ENCODE data around the gene TRAPPC2. TPM values are rescaled to one million over a fixed set of nuclear protein-coding genes. Genes with fewer than 3 reads are reported as not detected.
"Not testable (repeated sequence)": the region's sequence is repeated elsewhere in the genome, so short reads cannot be mapped to it uniquely, and the experiment has no call there.

Gene TRAPPC2
- total RNA-seq, 3 donors from 2014 or later, result 8.2 to 25.3 (median 21.0) TPM

DNA sequence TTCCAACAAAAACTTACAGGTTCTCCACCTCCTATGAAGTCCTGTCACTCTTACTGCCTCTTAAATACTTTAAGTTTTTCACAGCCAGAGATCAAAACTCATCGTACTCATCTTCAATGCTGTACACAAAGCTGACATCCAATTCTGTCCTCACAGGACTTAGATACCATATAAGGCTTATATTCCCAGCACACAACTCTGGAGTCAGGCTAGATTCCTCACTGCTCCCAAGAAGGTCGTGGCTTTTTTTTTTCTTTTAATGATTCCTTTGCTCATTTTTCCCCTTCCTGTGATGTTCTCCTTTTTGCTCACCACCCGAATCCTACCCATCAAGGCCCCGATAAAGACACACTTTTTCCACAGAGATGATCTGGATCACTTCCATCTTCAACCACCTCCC lies 914 bp downstream of the TRAPPC2 start:
- Histone ChIP-seq H3K4me1 (no peaks in the 10 kb centered on the region), H3K27me3 (no peaks in the 10 kb centered on the region), H3K9me3 (no peaks in the 10 kb centered on the region), H3K36me3 (no peaks in the 10 kb centered on the region), H3K27ac (peak overlapping the region; percentile 92 to 96), H3K4me3 (peak overlapping the region; percentile 68 to 88 (median 77))
- no peak for DNase-seq (ENCODE audit: low spot score in 2 of 2)
- TF ChIP-seq CTCF (IDR thresholded peaks at IDR 0.05), result no peak
- TF ChIP-seq POLR2A (IDR thresholded peaks at IDR 0.05), result no peak
- no peak for TF ChIP-seq POLR2AphosphoS5 (IDR thresholded peaks at IDR 0.05)
- intact Hi-C loops (cut with DNase I; ENCODE audit: low total_unique reads), result no loop called here

DNA sequence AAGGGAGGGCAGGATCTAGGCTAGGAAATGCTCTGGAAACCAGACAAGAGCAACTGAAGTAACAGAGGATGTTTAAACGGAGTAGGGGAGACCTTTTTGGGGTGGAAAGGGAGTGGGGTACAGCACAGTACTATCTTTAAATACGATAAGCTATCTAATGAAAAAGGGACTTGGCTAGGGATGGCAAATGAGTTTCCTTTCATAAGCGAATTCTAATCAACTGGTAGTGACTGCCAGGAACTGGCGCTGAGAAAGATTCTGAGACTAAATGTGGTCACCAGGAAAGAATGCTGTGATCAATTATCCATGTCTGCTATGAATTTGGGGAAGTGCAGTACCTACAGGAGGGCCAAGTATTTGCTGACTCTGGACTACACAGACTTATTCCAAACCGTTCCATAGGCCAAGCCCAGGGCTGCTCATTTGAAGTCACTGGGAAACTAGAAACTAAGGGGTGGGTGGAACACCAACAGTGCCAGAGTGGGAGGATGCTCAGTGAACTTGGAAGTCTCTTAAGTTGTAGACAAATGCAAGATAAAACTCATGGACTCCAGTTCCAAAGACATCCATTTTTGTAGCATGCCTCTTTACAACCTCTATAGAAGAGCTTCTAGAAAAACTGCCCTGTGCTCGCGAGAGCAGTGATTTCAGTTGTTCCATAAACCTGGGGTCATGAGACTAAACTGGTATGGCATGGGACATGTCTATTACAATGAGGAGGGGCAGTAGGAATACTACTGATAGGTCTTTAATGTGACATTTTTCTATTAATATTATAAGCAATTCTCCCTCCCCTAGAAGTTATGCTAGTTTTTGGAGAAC lies 2.0 kb downstream of the TRAPPC2 start:
- TF ChIP-seq CTCF (IDR thresholded peaks at IDR 0.05), result no peak
- TF ChIP-seq POLR2AphosphoS5 (IDR thresholded peaks at IDR 0.05), result no peak
- no peak for TF ChIP-seq POLR2A (IDR thresholded peaks at IDR 0.05)
- no peak for DNase-seq (ENCODE audit: low spot score in 2 of 2)
- no peaks in the 10 kb centered on the region for H3K4me1 ChIP-seq
- H3K36me3 ChIP-seq, result no peaks in the 10 kb centered on the region
- H3K27ac ChIP-seq, result peak overlapping the region; percentile 31 to 92
- no peaks in the 10 kb centered on the region for H3K27me3 ChIP-seq
- intact Hi-C loops (cut with DNase I; ENCODE audit: low total_unique reads), result loop anchor here (1.0 kb wide), 1 partner anchor 31 kb away; no protein-coding TSS in a partner anchor
- H3K4me3 ChIP-seq, result no peak overlapping the region
- no peaks in the 10 kb centered on the region for H3K9me3 ChIP-seq

DNA sequence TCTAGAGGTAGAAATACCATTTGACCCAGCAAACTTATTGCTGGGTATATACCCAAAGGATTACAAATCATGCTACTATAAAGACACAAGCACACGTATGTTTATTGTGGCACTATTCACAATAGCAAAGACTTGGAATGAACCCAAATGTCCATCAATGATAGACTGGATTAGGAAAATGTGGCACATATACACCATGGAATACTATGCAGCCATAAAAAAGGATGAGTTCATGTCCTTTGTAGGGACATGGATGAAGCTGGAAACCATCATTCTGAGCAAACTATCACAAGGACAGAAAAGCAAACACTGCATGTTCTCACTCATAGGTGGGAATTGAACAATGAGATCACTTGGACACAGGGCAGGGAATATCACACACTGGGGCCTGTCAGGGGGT lies 3.9 kb downstream of the TRAPPC2 start:
- H3K27me3 ChIP-seq; H3K27ac ChIP-seq; H3K9me3 ChIP-seq; H3K4me1 ChIP-seq; DNase-seq (ENCODE audit: low spot score in 2 of 2); intact Hi-C loops (cut with DNase I; ENCODE audit: low total_unique reads); H3K36me3 ChIP-seq; H3K4me3 ChIP-seq: not testable (repeated sequence)

- H3K4me3 ChIP-seq, result not testable (repeated sequence)
These were observed 7.8 kb downstream of the TRAPPC2 start for GRCh38 chrX:13726583-13726982.

GRCh38 chrX:13724878-13725277 lies 9.5 kb downstream of the TRAPPC2 start:
- intact Hi-C loops (cut with DNase I; ENCODE audit: low total_unique reads); H3K9me3 ChIP-seq; H3K36me3 ChIP-seq; DNase-seq (ENCODE audit: low spot score in 2 of 2); H3K4me1 ChIP-seq; H3K4me3 ChIP-seq; H3K27me3 ChIP-seq: not testable (repeated sequence)
- peak overlapping the region in 1 of 2 donors; percentile 32 for H3K27ac ChIP-seq

More at GRCh38 chrX:13726583-13726982, 7.8 kb downstream of the TRAPPC2 start:
- H3K27me3 ChIP-seq; H3K9me3 ChIP-seq; DNase-seq (ENCODE audit: low spot score in 2 of 2); intact Hi-C loops (cut with DNase I; ENCODE audit: low total_unique reads); H3K27ac ChIP-seq; H3K36me3 ChIP-seq; H3K4me1 ChIP-seq: not testable (repeated sequence)

DNA sequence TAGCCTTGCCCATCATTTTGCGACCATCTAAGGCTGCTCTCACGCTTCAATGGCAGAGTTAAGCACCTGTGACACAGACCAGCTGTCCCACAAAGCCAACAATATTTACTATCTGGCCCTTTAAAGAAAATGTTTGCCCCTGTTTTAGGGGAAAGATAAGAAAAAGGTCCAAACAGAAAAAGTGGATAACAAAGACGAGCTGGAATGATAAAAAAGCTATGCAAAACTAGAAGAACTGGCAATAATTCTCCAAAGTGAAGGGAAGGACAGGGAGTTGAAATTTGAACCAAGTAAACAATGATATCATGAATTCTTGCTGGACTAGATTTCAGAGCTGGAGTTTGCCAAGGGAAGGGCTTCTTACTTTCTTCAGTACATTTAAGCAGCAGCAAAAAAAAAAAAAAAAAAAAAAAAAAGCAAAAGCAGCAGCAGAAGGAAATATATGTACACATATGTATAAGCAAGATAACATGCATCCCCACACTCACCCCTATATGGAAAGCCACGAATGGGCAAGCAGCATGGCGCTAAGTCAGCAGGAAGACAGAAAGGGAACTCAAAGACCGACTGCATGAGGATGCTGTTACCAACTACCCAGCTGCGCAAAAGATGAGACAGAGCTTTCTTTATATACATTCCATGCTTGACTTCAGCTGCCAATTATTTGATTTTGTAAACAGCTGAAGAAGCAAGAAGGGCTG lies 12.5 kb downstream of the TRAPPC2 start:
- Histone ChIP-seq H3K36me3 (no peaks in the 10 kb centered on the region), H3K4me1 (no peaks in the 10 kb centered on the region), H3K9me3 (no peaks in the 10 kb centered on the region), H3K4me3 (no peak overlapping the region), H3K27ac (peak overlapping the region; percentile 13 to 60), H3K27me3 (no peaks in the 10 kb centered on the region)
- TF ChIP-seq CTCF (IDR thresholded peaks at IDR 0.05), result no peak
- no peak for TF ChIP-seq POLR2A (IDR thresholded peaks at IDR 0.05)
- no peak for TF ChIP-seq POLR2AphosphoS5 (IDR thresholded peaks at IDR 0.05)
- intact Hi-C loops (cut with DNase I; ENCODE audit: low total_unique reads), result no loop called here
- no peak for DNase-seq (ENCODE audit: low spot score in 2 of 2)
